Stimulated activated CD8-positive, alpha-beta memory T cell treated with anti-CD3 and anti-CD28 coated beads, Interleukin-15, amount 100 ng/mL, for 48 hours (primary cell): ENCODE measurements around the gene TTF2.
A peak's percentile ranks its signal among the peaks of the same experiment; 100 is the strongest.
"Not testable (repeated sequence)": the region's sequence is repeated elsewhere in the genome, so short reads cannot be mapped to it uniquely, and the experiment has no call there.

Source experiments
- DNase-seq, 2 donors: peaks; one replicate each; pipeline ENCODE4 v3.0.0-alpha.2; 2020; ENCODE audit warnings: low read depth in 2 of 2

Gene TTF2

GRCh38 chr1:117093091-117093534, 33.0 kb downstream of the TTF2 start:
- DNase-seq, result no peak

DNA sequence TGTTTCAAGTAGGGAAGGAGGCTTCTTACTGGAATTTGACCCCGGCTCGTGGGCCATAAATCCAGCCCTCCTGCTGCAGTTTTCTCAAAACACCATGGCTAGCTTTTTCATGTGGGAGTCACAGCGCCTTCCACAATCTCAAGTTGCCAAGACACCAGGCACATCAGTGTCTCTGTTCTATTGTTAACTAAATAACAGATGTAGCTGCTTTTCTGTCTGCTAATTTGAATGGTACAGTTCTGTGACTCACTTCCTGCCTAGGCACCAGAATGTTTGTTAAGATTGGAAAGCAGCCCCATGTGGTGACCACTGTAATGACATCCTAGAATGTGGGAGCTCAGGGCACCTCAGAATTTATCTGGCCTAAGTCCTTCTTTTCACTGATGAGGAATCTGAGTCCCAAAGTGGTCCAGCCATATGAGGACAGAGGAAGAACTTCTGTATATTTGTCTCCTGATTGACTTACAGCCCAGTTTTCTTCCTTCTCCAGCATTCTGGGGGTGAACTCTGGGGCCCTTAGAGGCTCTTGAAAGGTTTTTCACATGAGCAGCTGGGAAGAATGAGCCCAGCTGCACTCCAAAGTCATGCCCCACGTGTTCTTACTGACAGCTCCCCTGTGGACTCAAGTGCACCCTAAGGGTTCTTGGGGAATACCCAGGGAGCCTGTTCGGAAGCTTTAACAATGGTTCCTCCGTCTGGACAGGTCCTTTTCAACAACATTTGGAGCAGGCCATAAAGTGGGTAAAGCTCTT, 33.9 kb downstream of the TTF2 start:
- peak in 1 of 2 donors; percentile 24 for DNase-seq

- DNase-seq, result no peak
These were observed 34.9 kb downstream of the TTF2 start for GRCh38 chr1:117094841-117095604.

DNA sequence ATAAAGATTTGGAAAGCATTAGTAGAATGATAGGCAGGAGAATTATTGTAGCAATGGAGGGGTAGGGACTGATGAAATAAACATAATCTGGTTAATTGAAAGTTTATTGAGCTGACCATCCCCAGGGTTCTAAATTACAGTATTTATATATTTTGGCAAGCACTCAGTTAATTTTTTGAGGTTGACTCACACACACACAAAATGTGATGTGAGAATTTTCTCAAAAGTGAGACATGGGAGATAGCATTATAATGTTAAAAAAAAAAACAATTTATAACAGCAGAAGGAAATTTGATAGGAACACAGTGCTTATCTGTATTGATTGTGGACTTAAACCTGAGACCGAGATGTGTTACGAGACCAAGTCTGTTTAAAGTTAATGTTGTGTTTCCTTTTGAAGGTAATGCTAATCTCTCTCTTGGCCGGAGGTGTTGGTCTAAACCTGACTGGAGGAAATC, 36.9 kb downstream of the TTF2 start:
- DNase-seq, result no peak

- DNase-seq, result no peak
These were observed 37.3 kb downstream of the TTF2 start for GRCh38 chr1:117097443-117097842.

DNA sequence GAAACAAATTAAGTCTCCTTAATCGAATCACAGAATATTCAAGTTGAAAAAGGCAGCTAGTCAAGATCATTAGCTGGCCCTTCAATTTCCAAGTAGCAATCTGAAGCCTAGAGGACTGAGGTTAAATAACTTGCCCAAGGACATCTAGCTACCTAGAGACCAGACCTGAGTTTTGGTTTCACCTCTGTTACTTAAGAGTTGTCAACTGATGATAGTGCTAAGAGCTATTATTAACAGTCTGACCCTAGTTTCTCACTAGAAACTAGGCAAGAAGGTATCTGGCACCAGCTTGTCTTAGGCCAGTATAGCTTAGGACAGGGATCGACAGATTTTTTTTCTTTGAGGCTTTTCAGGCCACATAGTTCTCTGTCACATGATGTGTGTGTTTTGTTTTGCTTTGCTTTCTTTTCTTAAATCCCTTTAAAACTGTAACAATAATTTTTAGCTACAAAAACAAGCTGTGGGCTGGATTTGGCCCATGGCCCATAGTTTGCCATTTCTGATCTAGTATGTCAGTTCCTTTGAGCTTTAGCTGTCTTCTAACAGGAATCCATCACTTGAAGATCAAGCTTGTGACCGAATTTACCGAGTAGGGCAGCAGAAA, 38.3 kb downstream of the TTF2 start:
- DNase-seq, result no peak

DNA sequence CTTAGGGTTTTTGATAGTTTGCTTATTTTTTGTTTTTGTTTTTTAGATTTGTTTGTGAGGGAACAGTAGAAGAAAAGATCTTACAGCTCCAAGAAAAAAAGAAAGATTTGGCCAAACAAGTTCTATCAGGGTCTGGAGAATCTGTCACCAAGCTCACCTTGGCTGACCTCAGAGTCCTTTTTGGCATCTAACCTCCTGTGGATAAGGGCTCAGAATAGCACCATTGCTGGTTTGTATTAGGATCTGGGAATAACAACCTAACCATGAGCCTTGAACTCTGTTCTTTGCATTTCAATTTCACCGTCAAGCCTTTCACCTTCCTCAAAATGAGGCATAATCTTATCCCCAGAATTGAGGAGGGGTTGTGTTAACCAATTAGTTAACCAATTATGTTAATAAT, 41.2 kb downstream of the TTF2 start:
- no peak for DNase-seq

GRCh38 chr1:117101858-117102257, 41.7 kb downstream of the TTF2 start:
- DNase-seq, result not testable (repeated sequence)

GRCh38 chr1:117104986-117105385, 44.9 kb downstream of the TTF2 start:
- DNase-seq, result no peak

DNA sequence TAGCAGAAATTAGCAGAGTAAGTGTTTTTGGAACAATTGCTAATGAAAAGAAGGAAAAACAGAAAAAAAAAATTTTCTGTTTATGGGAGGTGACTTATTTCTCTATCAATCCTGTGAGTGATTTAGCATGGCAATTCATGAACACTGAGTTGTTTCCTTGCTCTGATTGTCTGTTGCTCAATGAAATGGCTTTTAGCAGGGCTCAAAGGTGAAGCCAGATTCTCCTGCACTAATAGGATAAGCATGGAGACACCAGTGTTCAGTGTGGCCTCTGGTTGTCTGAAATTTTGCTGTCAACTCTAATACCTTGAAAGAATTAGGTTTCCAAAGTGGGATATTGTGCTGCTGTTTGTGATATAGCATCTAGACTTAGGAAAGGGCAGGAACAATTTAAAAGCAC, 45.6 kb downstream of the TTF2 start:
- DNase-seq, result no peak

DNA sequence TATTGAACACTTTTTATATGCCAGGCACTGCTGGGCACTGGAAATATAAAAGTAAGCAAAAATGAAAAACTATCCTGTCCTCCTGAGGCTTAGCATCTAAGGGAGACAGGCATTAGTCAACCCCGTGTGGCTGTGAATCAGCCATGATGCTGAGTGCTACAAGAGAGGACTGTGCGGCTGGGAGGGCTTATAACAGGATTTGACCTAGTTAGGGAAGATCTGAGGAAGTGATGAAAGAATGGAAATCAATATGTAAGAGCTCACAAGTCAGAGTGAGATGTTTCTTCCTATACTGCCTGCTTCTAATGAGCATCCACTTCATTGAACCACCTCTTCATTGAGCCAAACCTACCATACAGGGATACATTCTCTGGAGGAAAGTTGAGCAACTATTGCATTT, 46.4 kb downstream of the TTF2 start:
- DNase-seq, result no peak

GRCh38 chr1:117107364-117107763, 47.2 kb downstream of the TTF2 start:
- DNase-seq, result no peak

DNA sequence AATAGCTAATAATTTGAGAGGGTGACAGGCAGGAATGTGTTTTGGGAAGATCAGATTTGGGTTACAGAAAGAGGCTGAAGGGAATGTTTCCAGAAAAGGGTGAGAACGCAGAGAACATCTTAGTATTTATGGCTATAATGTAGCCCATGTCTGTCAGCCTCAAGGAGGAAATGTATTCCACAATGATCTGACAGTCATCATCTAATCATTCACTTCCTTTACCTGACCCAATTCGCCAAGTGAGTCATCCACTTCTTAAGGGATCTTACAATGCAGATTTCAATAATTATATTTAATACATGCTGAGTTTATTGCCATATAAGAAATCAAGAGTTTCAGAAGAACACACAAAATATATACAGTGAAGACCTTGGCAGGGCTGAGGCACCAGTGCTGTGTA, 50.6 kb downstream of the TTF2 start:
- no peak for DNase-seq

- DNase-seq, result no peak
These were observed 52.1 kb downstream of the TTF2 start for GRCh38 chr1:117112047-117112717.

- no peak for DNase-seq
These were observed 53.1 kb downstream of the TTF2 start for GRCh38 chr1:117113199-117113598.

- no peak for DNase-seq
These were observed 54.8 kb downstream of the TTF2 start for GRCh38 chr1:117114877-117115276.

GRCh38 chr1:117116090-117116783, 56.1 kb downstream of the TTF2 start:
- no peak for DNase-seq

- DNase-seq, result no peak
These were observed 56.6 kb downstream of the TTF2 start for GRCh38 chr1:117116784-117117130.

DNA sequence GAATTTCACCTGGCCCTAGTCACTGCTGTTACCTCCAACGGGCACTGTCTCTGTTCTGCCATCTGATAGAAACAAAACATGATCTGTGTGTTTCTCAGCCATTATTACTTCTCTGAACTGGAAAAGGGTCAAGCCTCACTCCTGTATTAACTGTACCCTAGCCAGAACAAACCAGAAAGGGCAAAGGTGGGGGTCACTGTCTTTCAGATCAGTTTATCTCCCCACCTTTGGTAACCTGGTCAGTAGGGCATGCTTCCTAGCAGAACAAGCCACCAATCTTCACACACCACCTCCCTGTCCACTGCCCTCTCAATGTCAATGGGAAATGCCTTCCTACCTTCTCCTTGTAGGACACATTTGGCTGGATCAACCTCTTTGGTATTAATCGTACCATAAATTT, 57.6 kb downstream of the TTF2 start:
- no peak for DNase-seq

GRCh38 chr1:117118137-117118536, 58.0 kb downstream of the TTF2 start:
- DNase-seq, result no peak

GRCh38 chr1:117119144-117119543, 59.0 kb downstream of the TTF2 start:
- not testable (repeated sequence) for DNase-seq
